PC-9 (cell line): ENCODE results near the gene ADGRV1. TPM values are rescaled to one million over a fixed set of nuclear protein-coding genes. Genes with fewer than 3 reads are reported as not detected.

Source experiments
- BruUV-seq: library from RNA; stranded (reverse); fragments of 400-500 nt; replicated peaks from 2 replicates; lab custom pipeline; 2021; lab: Mats Ljungman, UMichigan
- CTCF ChIA-PET: fragments of 300-600 bp; sonication (Branson Sonifier 250); formaldehyde crosslinking; loops from one replicate; lab custom pipeline; 2022; ENCODE audit warnings: antibody characterized with exemption; lab: Charles Lee
- POLR2A ChIA-PET: fragments of 300-600 bp; sonication (Branson Sonifier 250); formaldehyde crosslinking; loops from one replicate; lab custom pipeline; 2022; ENCODE audit warnings: antibody characterized with exemption; ENCODE audit not compliant: unreplicated experiment; lab: Charles Lee
- DNase-seq, 2 experiments: peaks; one replicate each; pipeline versions ENCODE4 v3.0.0 to v3.0.0-alpha.2; 2015 to 2022; ENCODE audit warnings: mixed read lengths in 1 of 2
- H2AFZ ChIP-seq: fragments of 200-600 bp; sonication (generic); 2 replicates; pipeline ENCODE4 v1.8.1; 2017; ENCODE audit warnings: antibody characterized with exemption
- H3F3A ChIP-seq: fragments of 200-600 bp; sonication (generic); 2 replicates; pipeline ENCODE4 v1.8.1; 2017; ENCODE audit warnings: antibody characterized with exemption, mild to moderate bottlenecking, low read depth; ENCODE audit not compliant: insufficient read depth
- H3K27ac ChIP-seq: fragments of 200-600 bp; sonication (generic); 2 replicates; pipeline ENCODE4 v1.6.1; 2016; ENCODE audit warnings: mixed run types
- H3K27me3 ChIP-seq: fragments of 200-600 bp; sonication (generic); 2 replicates; pipeline ENCODE4 v1.6.1; 2016; ENCODE audit warnings: low read depth, mixed run types; ENCODE audit not compliant: insufficient read depth
- H3K36me3 ChIP-seq: fragments of 200-600 bp; sonication (generic); 2 replicates; pipeline ENCODE4 v1.6.1; 2016; ENCODE audit warnings: low read depth, mixed run types
- H3K4me1 ChIP-seq: fragments of 200-600 bp; sonication (generic); replicated peaks from 2 replicates; pipeline ENCODE4 v1.6.1; 2016; ENCODE audit warnings: mixed run types; ENCODE audit not compliant: insufficient read depth
- H3K4me2 ChIP-seq: fragments of 200-600 bp; sonication (generic); 2 replicates; pipeline ENCODE4 v1.6.1; 2017; ENCODE audit warnings: mixed run types
- H3K4me3 ChIP-seq: fragments of 200-600 bp; sonication (generic); 2 replicates; pipeline ENCODE4 v1.6.1; 2016; ENCODE audit warnings: mixed run types
- H3K79me2 ChIP-seq: fragments of 200-600 bp; sonication (generic); 2 replicates; pipeline ENCODE4 v1.6.1; 2017; ENCODE audit warnings: low read depth, mixed run types
- H3K9me2 ChIP-seq: fragments of 200-600 bp; sonication (generic); 2 replicates; pipeline ENCODE4 v1.8.1; 2017; ENCODE audit warnings: mild to moderate bottlenecking; ENCODE audit not compliant: insufficient read depth
- H3K9me3 ChIP-seq: fragments of 200-600 bp; sonication (generic); 2 replicates; pipeline ENCODE4 v1.8.1; 2016; ENCODE audit warnings: low read depth; ENCODE audit not compliant: insufficient read depth
- H4K20me1 ChIP-seq: fragments of 200-600 bp; sonication (generic); 2 replicates; pipeline ENCODE4 v1.8.1; 2017; ENCODE audit not compliant: insufficient read depth
- EZH2 ChIP-seq: fragments of 200-600 bp; sonication (generic); IDR thresholded peaks from 2 replicates; pipeline ENCODE4 v1.8.0; 2017; ENCODE audit warnings: antibody characterized with exemption, low read depth
- intact Hi-C: fragments of 100-400 bp; cut with micrococcal nuclease; formaldehyde crosslinking; loops from one replicate; pipeline ENCODE4 v1.10.0; 2022; ENCODE audit not compliant: unreplicated experiment
- total RNA-seq: library from RNA; stranded (reverse); gene quantifications from 2 replicates; pipeline ENCODE4 v1.2.3, GENCODE V29; 2021
- TF ChIP-seq, protein P1 (sequence below): fragments of 200-600 bp; sonication (generic); conservative IDR thresholded peaks from 2 replicates; pipeline ENCODE4 v1.6.1; 2017; ENCODE audit warnings: mixed run types, antibody characterized with exemption, mild to moderate bottlenecking, moderate library complexity

The ADGRV1 gene
- total RNA-seq, 1 experiment from 2014 or later: 1.0 TPM

- intact Hi-C loops: no loop called here
- Histone ChIP-seq H3K79me2 (no peaks in the 10 kb centered on the region), H3K36me3 (no peaks in the 10 kb centered on the region), H3K9me3 (no peaks in the 10 kb centered on the region), H3K27me3 (no peaks in the 10 kb centered on the region), H3K4me2 (no peak overlapping the region), H3K4me1 (peaks cover 17% of the 10 kb centered on the region; the same call in 1 of the 2 replicates), H3K9me2 (no peaks in the 10 kb centered on the region), H3F3A (no peaks in the 10 kb centered on the region), H4K20me1 (no peaks in the 10 kb centered on the region), H3K4me3 (no peak overlapping the region), H3K27ac (no peak overlapping the region), H2AFZ (no peak overlapping the region)
- no peak for TF ChIP-seq EZH2
- TF ChIP-seq, protein P1, sequence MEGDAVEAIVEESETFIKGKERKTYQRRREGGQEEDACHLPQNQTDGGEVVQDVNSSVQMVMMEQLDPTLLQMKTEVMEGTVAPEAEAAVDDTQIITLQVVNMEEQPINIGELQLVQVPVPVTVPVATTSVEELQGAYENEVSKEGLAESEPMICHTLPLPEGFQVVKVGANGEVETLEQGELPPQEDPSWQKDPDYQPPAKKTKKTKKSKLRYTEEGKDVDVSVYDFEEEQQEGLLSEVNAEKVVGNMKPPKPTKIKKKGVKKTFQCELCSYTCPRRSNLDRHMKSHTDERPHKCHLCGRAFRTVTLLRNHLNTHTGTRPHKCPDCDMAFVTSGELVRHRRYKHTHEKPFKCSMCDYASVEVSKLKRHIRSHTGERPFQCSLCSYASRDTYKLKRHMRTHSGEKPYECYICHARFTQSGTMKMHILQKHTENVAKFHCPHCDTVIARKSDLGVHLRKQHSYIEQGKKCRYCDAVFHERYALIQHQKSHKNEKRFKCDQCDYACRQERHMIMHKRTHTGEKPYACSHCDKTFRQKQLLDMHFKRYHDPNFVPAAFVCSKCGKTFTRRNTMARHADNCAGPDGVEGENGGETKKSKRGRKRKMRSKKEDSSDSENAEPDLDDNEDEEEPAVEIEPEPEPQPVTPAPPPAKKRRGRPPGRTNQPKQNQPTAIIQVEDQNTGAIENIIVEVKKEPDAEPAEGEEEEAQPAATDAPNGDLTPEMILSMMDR: no peak
- no peak for DNase-seq
- CTCF ChIA-PET: no interaction called here
- no TSS peak for BruUV-seq
- POLR2A ChIA-PET: no interaction called here
These were observed 423.2 kb downstream of the ADGRV1 start for GRCh38 chr5:90981821-90982220.

GRCh38 chr5:90982576-90982975 is 424.0 kb downstream of the ADGRV1 start:
- BruUV-seq: no TSS peak

DNA sequence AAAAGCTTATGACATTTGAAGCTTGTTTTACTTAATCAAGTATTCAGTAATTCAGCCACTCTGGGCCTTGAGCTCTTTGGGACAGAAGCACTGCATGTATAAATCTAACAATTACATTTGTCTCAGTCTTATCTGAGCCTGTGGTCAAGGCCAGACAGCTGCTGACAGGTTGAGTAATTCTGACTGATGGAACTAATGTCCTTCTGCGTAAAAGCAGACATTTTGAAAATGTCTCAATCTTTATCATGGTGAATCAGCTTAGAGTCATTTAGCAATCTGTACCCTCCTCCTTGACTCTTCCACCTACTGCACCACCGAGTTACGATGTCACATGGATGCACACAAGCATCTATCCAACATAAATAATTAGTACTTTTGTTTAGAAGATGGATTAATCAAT is 424.6 kb downstream of the ADGRV1 start:
- H2AFZ ChIP-seq: no peak overlapping the region
- intact Hi-C loops: no loop called here
- CTCF ChIA-PET: no interaction called here
- H4K20me1 ChIP-seq: no peaks in the 10 kb centered on the region
- H3K27ac ChIP-seq: no peak overlapping the region
- H3K79me2 ChIP-seq: no peaks in the 10 kb centered on the region
- TF ChIP-seq, protein P1: no peak
- no peak for TF ChIP-seq EZH2
- no peaks in the 10 kb centered on the region for H3K27me3 ChIP-seq
- peaks cover 17% of the 10 kb centered on the region; the same call in 1 of the 2 replicates for H3K4me1 ChIP-seq
- POLR2A ChIA-PET: interaction anchor here (0.6 to 0.7 kb wide), 2 partner anchors 15 to 400 kb away, joined by 3 to 4 read pairs; partner anchors contain the start of gene ARRDC3
- no peaks in the 10 kb centered on the region for H3F3A ChIP-seq
- H3K4me2 ChIP-seq: peak overlapping the region; percentile 31
- BruUV-seq: no TSS peak
- H3K36me3 ChIP-seq: no peaks in the 10 kb centered on the region
- H3K9me2 ChIP-seq: no peaks in the 10 kb centered on the region
- no peaks in the 10 kb centered on the region for H3K9me3 ChIP-seq
- DNase-seq: peak; percentile 11 to 74
- no peak overlapping the region for H3K4me3 ChIP-seq

More at GRCh38 chr5:90982576-90982975, 424.0 kb downstream of the ADGRV1 start:
- no peak overlapping the region for H3K4me2 ChIP-seq
- H3K9me2 ChIP-seq: no peaks in the 10 kb centered on the region
- TF ChIP-seq, protein P1: no peak
- no peak for TF ChIP-seq EZH2
- no peaks in the 10 kb centered on the region for H3K27me3 ChIP-seq
- no peak overlapping the region for H3K4me3 ChIP-seq
- ChIA-PET POLR2A (interaction anchor here (0.6 kb wide), 1 partner anchor 401 kb away, joined by 3 read pairs; the partner anchor contains the start of gene ARRDC3), CTCF (no interaction called here)
- peaks cover 17% of the 10 kb centered on the region; the same call in 1 of the 2 replicates for H3K4me1 ChIP-seq
- no peaks in the 10 kb centered on the region for H3K79me2 ChIP-seq
- no peaks in the 10 kb centered on the region for H4K20me1 ChIP-seq
- H3K36me3 ChIP-seq: no peaks in the 10 kb centered on the region
- intact Hi-C loops: no loop called here
- no peaks in the 10 kb centered on the region for H3K9me3 ChIP-seq
- no peak overlapping the region for H3K27ac ChIP-seq
- H3F3A ChIP-seq: no peaks in the 10 kb centered on the region
- DNase-seq: peak in 1 of 2 experiments; percentile 1
- no peak overlapping the region for H2AFZ ChIP-seq
